Amygdala (tissue), 56 donors: Measurements from ENCODE around the gene IL19.

Source experiments
- DNase-seq, 56 donors: peaks; one replicate each; lab custom pipeline; 2025; lab: John Stamatoyannopoulos, UW

Gene IL19, protein sequence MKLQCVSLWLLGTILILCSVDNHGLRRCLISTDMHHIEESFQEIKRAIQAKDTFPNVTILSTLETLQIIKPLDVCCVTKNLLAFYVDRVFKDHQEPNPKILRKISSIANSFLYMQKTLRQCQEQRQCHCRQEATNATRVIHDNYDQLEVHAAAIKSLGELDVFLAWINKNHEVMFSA

DNA sequence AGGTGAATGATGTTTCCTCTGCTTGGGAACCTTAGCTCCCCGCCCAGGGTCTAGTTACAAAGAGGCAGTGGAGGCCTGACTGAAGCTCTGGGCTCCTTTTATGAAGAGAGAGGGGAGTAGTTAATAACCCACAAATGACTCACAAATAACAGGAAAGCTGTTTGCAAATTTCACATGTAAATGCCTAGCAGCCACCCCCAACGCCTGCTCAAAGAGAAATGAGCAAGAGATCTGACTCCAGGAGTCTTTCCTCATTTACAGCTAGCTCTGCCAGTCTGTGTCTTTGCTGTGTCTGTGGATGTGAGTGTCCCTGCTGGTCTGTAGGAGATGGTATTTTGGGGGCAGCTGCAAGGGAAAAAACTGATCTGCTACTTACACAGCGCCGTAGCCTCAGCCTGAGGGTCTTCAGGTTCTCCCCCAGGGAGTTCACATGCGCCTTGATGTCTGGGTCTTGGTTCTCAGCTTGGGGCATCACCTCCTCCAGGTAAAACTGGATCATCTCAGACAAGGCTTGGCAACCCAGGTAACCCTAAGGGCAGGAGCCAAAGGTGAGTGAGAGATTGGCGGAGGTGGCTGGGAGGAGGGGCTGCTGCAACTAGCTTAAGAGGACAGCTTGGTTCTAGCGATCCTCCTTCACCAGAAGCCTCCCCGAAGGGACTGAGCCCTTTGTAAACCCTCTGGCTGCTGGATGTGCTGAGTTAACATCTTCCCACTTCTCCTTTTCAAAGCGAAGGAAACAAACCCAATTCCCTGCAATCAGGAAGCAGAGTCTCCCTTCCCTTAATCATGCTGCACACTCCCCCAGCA lies at the start of gene IL19:
IL19 (plus strand) TSS at position 243 of the 807 bp plus-strand sequence. CDS start 65,890 bp downstream, outside the sequence.
- peak in 4 of 56 donors; percentile 8 to 12 (median 11) for DNase-seq

DNA sequence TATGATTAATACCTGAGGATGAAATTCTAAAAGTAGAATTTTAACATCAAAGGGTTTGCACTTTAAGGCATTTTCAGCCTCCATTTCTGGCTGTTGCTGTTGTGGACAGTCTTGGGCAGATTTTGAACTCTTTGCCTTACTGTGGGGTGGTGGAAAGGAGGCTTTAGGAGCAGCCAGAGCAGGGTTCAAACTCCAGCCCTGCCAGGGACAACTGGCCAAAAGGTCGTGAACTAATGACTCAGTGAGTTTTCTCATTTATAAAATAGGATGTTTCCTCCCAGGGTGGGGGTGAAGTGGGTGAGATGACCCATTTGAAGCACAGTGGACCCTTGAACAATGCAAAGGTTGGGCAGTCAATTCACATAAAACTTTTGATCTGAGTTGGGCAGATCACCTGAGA lies 49.1 kb upstream of the IL19 start:
- DNase-seq, result no peak

DNA sequence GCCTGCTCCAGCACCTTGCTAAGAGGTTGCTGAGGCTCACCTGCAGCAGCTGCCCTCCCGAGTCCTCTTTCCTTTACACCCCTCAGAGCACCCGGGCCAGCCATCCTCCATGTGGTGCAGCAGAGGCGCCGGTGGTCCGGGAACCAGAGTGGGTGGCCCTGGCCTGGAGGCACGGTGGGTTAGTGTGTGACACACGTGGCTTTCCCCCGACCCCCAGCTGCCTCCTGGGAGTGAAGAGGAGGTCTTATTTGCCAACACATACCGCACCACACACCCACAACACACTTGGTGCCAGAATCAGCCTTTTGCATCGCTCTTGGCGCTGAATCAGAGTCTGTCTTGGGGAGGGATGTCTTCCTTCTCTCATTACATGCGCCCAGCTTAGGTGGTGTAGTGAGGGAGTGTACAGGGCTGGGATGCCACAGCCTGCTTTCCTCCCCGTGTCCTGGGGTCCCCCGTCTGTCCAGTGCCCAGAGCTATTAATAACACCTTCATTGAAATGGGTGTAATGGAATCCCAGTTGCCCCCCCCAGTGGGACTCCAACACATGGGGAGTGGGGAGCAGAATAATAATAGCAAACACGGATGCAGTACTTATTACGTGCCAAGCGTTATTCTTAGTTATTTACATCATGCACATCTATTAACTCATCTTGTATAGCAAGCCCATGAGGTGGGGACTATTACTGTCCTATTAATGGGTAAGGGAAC lies 47.7 kb upstream of the IL19 start:
- DNase-seq, result no peak

DNA sequence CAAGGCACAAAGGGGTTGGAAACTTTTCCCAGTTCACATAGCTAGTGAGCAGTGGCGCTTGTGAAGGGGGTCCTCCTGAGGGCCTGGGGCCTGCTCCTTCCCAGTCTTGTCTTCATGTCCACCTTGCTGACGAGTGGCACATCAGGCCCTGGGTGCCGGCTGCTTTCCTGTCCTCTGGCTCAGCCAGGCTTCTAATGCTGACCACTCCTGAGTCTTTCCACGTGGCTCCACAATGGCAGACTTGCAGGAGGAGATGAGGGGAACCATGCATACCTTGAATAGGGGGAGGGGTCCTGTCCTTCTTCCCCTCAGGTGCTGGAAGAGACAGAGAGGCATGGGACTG lies 47.1 kb upstream of the IL19 start:
- DNase-seq, result no peak

DNA sequence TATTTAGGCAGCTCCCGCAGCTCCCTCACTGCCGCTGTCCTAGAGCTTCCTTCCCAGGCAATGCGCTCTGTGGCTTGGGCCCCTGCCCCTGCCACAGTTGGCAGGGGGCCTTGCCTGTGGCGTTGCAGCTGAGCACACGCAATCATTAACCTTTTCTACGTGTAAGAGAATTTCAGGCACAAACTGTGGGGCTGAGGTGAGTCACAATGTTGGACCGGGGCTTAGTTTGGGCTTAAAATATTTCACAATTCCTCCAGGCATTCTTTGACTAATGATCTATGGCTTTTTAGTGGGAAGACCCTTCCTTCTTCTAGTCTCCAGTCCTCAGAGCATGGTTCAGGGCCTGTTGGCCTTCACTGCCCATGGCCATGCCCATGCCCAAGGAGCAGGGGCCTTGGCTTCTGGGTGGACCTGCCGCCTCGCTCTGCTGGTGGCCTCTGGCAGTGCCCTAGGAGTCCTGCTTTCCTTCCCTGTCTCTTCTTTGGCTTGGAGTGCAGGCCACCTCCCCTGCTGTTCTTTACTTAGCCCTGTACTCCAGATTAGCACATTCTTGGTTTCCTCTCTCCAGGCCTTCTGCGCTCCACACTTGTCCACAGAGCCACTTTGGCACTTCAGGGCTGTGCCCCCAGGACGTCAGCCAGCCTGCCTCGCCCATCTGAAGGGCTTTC lies 46.6 kb upstream of the IL19 start:
- DNase-seq, result peak in 1 of 56 donors; percentile 16

DNA sequence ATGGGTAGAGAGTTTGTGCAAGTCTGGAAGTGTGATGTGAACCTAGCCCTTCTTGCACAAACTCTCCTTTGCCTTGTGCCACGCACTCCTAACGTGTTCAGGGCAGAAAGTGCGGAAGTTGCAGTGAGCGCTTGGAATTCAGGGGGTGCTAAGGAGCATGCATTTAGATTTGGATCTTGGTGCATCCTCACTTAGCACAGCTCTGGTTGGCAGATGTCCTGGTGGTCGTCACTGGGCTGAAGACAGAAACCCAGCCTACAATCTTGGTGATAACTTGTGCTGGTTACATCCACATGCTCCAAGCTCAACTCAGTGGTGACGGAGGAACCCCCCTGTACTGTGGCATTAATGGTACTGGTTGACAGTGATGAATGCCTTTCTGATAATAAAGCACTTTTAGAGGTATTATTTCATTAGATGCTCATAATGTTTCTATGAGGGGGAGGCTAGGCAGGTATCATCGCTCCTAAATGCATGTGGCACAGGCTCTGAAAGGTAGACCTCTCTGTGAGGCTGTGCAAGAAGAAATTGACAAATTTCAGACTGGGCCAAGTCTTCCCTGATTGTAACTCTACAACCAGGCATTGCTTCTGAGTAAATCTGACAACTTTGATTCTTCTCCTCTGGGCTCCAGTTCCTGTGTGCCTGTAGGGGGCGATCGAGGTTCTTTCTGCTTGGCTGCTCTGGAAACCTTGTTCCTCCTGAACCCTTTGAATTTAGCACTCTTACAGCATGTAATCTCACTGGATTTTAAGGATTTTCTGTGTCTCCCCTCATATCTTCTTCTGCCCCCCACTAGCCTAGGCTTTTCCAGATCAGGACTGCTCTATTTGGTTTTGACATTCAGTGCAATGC lies 45.2 kb upstream of the IL19 start:
- DNase-seq, result peak in 5 of 56 donors; percentile 10 to 27 (median 21)

DNA sequence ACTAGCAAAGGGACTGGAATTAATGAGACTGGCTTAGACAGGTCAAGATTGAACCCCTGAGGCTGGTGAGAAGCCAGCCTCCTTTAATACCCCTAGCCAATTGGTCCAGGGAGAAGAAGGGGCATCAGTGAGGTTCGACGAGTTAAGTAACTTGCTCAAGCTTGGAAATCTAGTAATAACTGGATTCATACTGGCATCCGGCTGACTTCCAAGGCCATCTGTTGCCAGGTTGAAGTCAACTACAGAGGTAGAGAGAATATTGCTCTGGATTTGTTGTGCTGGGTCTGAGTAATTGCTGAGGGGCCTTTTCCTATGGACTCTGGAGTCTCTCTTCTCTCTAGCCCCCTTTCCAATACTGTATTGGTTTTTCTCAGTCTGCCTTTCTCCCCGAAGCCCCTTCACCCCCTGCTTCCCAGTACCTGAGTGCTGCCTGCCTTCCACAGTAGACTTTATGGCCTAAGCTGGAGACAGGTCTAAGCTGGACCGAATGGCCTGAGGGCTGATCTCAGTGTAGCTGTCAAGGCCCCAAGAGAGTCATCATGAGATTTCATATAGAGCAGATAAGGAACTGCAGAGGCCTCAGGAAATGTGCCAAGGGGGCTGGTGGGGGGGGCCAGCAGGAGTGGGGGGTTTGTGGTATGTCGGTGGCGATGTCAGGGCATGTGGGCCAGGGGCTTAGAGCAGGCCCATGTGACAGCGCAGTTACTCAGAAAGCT lies 42.4 kb upstream of the IL19 start:
- DNase-seq, result no peak

DNA sequence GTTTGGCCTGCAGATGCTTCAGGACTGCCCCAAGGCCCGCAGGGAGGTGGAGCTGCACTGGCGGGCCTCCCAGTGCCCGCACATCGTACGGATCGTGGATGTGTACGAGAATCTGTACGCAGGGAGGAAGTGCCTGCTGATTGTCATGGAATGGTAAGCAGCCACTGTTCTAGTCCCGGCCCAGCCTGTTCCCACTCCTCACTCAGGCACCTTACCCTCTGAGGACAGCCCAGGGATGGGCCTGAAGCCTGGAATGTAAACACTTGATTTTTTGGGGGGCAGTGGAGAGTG lies 41.9 kb upstream of the IL19 start:
- no peak for DNase-seq

DNA sequence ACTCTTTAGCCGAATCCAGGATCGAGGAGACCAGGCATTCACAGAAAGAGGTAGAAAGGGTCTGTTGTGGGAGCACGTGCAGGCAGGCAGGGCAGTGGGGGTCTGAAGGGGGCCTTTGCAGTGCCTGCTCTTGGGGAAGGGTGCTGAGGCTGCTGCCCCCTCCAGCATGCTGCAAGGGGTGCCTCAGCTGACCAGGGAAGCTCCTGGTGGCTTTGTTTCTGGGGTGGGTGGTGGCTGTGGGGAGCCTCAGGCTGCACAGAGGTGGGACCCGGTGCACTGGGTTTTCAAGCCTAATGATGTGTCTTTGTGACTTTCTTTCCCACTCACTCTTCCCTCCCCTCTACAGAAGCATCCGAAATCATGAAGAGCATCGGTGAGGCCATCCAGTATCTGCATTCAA lies 41.5 kb upstream of the IL19 start:
- DNase-seq, result no peak

DNA sequence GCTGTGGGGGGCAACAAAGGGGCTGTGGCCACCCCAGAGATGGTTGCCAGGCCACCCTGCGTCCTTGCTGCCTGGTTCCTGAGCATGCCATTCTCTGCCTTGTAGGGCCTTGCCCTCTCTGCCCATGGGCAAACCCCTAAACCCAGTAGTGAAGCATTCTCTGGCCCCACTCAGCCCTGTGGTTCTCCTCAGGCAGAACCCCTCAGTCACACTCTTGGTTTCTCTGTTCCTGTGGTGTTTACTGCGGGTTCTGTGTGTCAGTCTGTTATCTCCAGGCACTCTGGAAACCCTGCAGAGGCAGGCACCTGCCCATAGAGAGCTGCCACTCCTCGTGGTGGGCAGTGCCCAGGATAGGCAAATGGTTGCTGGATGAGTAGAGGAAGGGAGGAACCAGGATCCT lies 41.1 kb upstream of the IL19 start:
- DNase-seq, result no peak

DNA sequence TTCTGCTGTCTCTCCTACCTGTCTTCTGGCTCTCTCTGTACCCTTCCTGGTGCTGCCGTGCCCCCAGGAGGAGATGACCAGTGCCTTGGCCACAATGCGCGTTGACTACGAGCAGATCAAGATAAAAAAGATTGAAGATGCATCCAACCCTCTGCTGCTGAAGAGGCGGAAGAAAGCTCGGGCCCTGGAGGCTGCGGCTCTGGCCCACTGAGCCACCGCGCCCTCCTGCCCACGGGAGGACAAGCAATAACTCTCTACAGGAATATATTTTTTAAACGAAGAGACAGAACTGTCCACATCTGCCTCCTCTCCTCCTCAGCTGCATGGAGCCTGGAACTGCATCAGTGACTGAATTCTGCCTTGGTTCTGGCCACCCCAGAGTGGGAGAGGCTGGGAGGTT lies 38.1 kb upstream of the IL19 start:
- DNase-seq, result no peak

DNA sequence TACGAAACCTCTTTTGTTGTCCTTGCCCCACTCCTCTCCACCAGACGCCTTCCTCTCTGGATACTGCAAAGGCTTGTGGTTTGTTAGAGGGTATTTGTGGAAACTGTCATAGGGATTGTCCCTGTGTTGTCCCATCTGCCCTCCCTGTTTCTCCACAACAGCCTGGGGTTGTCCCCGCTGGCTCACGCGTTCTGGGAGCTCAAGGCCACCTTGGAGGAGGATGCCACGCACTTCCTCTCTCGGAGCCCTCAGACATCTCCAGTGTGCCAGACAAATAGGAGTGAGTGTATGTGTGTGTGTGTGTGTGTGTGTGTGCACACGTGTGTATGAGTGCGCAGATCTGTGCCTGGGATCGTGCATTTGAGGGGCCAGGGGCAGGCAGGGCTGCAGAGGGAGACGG lies 37.6 kb upstream of the IL19 start:
- DNase-seq, result no peak

DNA sequence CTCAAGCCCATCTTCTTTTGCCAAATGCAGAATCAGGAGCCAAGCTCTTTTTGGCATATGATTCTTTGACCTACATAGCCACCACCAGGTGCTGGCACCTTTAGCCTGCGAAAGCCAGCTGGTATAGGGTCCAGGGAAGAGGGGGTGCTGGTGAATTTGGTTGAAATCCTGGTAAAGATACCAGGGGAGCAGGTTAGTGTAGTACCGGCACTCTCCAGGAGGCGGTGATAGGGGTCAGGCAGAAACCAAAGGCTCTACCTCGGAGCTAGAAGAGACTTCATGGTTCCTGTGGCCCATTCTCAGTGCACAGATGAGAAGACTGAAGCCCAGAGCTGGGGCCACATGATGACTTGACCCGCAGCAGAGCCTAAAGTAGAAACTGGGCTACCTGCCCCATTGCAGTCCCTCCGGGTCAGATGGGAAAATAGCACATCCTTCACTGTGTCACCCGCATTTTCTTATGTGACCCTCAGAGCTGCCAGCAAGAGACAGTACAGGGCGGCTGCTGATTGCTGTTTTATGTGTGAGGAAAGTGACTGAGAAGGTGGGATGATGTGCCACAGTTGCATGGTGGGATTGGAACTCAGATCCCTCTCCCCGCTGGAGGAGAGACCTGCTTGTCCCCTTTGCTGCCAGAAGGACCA lies 36.0 kb upstream of the IL19 start:
- peak in 4 of 56 donors; percentile 15 to 30 (median 20) for DNase-seq

DNA sequence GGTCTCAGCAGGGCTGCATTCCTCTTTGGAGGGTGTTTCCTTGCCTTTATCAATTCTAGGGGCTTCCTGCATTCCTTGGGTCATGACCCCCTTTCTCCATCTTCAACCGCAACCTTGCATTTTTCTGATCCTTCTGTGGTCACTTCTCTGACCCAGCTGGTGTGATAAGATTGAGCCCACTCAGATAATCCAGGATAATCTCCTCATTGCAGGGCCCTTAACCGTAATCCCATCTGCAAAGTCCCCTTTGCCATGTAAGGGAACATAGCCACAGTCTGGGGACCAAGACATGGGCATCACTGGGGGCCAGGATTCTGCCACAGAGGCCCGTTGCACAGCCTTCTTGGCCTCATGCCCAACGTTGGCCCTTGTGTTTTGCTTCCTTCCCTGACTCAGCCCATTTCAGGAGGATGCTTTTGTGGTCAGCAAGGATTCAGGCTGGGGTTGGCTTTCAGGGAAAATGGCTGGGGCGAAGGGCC lies 35.0 kb upstream of the IL19 start:
- peak in 5 of 56 donors; percentile 6 to 28 (median 13) for DNase-seq

DNA sequence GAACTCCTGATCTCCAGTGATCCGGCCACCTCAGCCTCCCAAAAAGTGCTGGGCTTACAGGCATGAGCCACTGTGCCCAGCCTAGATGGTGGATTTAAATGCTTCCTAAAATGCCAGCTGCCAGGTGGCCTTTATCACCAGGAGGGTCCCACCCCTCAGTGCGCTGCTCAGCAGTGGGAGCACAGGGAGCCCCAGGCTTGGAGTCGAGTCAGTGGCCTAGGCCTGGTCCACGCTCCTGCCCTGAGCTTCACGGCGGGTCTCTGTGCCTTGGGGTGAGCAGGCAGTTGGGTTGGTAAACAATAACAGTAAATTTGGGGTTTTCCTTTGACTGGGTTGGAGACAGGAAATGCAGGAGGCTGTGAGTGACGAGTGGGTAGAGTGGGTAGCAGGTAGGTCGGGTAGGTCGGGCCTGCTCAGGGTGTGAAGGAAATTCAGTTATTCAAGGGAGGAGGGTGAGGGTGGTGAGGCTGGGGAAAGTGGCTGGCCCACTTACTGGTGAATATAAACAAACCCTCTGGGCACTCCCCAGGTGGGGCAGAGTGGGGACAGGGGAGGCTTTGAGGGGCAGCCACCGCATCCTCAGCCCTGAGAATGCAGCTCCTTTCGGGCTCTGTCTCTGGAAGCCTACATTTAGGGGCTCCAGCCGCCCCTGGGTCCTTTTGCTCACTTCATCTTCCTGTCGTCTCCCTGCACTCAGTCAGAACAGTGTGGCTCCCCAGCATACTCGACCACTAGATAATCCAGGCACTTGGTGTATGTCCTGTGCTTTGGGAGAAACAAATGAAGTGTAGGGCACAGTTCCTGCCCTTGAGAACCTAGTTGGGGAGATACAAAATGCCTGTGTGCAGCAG lies 33.5 kb upstream of the IL19 start:
- no peak for DNase-seq

DNA sequence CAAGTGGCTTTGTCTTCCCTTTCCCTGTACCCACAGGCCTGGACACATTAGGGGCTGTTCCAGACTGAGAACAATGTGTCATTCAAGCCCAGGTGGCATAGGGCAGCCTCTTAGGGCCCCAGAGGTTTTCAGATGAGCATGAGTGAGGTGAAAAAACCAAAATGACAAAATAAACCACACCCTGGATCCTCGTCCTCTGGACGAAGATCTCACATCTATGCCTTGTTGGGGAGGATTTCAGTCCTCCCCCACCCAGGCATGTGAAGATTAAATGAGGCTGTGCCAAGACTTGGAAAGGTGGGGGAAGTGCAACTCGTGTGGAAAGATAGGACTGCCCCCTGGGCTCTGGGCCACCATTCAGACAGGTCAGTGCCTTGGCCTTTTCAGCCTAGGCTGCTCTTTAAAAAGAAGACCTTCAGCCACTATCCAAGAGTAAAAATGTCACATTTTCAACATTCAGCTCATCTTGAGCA lies 32.8 kb upstream of the IL19 start:
- no peak for DNase-seq

DNA sequence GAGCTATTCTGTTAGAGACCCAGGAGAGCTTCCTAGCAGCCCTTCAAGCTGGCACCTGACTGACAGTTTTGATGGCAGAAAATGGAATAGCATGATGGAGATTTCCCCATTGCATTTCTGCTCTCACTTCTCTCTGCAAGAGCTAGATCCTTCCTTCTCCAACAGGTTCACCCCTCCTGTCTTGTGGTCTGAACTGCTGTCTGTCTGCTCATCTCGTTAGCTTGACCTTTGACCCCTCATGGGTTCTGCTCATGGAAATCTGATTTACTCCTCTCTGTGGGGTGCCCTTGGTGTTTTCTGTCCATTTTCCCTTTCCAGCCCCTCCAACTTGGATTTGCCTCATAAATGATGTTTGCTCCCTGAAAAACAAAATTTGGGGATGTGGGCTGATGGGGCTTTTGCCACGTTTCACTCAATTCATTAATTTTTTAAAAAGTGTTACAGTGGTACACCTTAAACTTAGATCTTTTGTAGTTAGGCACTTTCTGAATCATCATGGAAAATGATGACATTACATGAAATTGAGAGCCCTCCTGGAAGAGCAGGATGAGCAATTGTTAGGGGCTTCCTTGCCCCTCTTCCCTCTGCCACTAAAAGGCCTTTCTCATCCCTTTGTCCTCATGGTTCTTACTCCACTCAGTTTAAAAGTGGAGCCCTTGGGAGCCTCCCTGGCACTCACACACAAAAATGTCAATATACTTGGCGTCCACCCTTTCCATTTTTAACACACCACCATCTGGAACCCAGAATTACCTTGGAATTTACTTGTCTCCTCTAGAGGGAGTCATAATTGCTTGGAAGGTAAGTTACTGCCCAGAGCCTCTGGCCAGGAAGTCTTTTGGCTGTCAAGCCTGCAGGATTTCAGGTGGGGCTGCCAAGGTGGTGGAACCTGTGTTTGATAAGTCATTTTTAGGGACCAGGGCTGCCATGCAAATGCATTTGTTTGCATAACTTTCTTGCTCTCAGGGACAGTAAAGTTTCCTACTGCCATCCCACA lies 31.9 kb upstream of the IL19 start:
- no peak for DNase-seq
